Suprapubic skin (tissue), 4 donors: ENCODE data around the gene MEIOSIN. TPM values are rescaled to one million over a fixed set of nuclear protein-coding genes. Genes with fewer than 3 reads are reported as not detected.
A peak's percentile ranks its signal among the peaks of the same experiment; 100 is the strongest.

Experiments
- DNase-seq, 2 donors: peaks; one replicate each; pipeline ENCODE4 v3.0.0-alpha.2; 2019; ENCODE audit warnings: low spot score in 2 of 2
- H3K27ac ChIP-seq: fragments of 200-600 bp; sonication (generic); one replicate; pipeline ENCODE4 v1.5.1; 2019
- H3K27me3 ChIP-seq: fragments of 200-600 bp; sonication (generic); one replicate; pipeline ENCODE4 v1.5.1; 2019
- H3K36me3 ChIP-seq: fragments of 200-600 bp; sonication (generic); one replicate; pipeline ENCODE4 v1.5.1; 2019
- H3K4me1 ChIP-seq: fragments of 200-600 bp; sonication (generic); one replicate; pipeline ENCODE4 v1.5.1; 2019
- H3K4me3 ChIP-seq: fragments of 200-600 bp; sonication (generic); one replicate; pipeline ENCODE4 v1.5.1; 2019; ENCODE audit warnings: mild to moderate bottlenecking
- H3K9me3 ChIP-seq: fragments of 200-600 bp; sonication (generic); one replicate; pipeline ENCODE4 v1.5.1; 2019
- EP300 ChIP-seq: sonication (generic); formaldehyde crosslinking; IDR thresholded peaks from one replicate; pipeline ENCODE4 v1.6.1; 2017; ENCODE audit warnings: antibody characterized with exemption
- POLR2A ChIP-seq, 2 donors: fragments of 450-650 bp; IDR thresholded peaks; one replicate each; pipeline ENCODE4 v1.6.1; 2017; ENCODE audit warnings: antibody characterized with exemption in 2 of 2, mild to moderate bottlenecking in 2 of 2, moderate library complexity in 2 of 2
- POLR2AphosphoS5 ChIP-seq, 3 donors: sonication (generic); formaldehyde crosslinking; IDR thresholded peaks; one replicate each; pipeline ENCODE4 v1.6.1; 2017; ENCODE audit warnings: antibody characterized with exemption in 3 of 3
- WGBS: methylation state at CpG from one replicate; pipeline ENCODE4 v1.1.5; 2018; 5-methylcytosine and 5-hydroxymethylcytosine counted together
- total RNA-seq, 4 donors: library from RNA; depleted of rRNA; stranded (reverse); fragments of >200 nt; gene quantifications; one replicate each; pipeline ENCODE4 v1.1.0, GENCODE V29; 2016
- TF ChIP-seq, protein P1 (sequence below), 2 donors: fragments of 200-600 bp in 1 of 2; fragments of 450-650 bp in 1 of 2; sonication (generic) in 1 of 2; IDR thresholded peaks; one replicate each; pipeline ENCODE4 v1.5.1; 2016 to 2019; ENCODE audit warnings: antibody characterized with exemption in 2 of 2, mild to moderate bottlenecking in 1 of 2, moderate library complexity in 1 of 2

MEIOSIN gene
- total RNA-seq, 4 donors from 2014 or later = not detected

DNA sequence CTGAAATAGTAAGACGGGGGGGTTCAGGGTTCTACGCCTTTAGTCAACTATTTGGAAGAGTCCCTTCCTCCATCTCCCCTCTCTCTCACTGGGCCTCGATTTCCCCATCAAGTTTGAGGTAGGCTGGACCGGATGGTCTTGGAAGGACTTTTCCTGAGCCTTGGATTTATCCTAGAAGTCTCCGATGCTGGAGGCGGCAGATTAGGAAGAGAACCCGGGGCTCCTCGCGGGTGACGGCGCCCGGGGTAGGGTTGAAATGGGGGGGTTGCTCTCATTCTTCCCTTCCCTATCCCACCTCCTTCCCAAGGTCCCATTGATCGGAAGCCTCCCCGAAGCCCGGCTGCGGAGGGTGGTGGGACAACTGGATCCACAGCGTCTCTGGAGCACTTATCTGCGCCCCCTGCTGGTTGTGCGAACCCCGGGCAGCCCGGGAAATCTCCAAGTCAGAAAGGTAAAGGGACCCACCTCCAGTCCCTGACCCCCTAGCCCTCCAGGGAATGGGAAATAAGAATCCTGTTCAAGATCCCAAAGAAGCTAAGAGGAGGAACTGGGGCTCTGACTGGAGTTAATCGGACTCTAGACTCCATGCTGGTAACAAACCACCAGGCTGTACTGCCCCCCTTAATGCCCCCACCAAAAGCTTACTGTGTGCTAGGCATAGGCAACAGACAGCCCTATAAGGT lies 40.0 kb upstream of the MEIOSIN start:
- Histone ChIP-seq H3K9me3 (no peaks in the 10 kb centered on the region), H3K27ac (peak overlapping the region; percentile 90), H3K36me3 (peaks cover 16% of the 10 kb centered on the region), H3K27me3 (no peaks in the 10 kb centered on the region), H3K4me1 (peaks cover 26% of the 10 kb centered on the region), H3K4me3 (peak overlapping the region; percentile 73)
- 1% methylated on average over 11 of the region's 22 CpGs for WGBS
- no peak for TF ChIP-seq EP300
- TF ChIP-seq, protein P1, sequence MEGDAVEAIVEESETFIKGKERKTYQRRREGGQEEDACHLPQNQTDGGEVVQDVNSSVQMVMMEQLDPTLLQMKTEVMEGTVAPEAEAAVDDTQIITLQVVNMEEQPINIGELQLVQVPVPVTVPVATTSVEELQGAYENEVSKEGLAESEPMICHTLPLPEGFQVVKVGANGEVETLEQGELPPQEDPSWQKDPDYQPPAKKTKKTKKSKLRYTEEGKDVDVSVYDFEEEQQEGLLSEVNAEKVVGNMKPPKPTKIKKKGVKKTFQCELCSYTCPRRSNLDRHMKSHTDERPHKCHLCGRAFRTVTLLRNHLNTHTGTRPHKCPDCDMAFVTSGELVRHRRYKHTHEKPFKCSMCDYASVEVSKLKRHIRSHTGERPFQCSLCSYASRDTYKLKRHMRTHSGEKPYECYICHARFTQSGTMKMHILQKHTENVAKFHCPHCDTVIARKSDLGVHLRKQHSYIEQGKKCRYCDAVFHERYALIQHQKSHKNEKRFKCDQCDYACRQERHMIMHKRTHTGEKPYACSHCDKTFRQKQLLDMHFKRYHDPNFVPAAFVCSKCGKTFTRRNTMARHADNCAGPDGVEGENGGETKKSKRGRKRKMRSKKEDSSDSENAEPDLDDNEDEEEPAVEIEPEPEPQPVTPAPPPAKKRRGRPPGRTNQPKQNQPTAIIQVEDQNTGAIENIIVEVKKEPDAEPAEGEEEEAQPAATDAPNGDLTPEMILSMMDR (IDR thresholded peaks at IDR 0.05) = peak; percentile 64 to 92
- TF ChIP-seq POLR2A (IDR thresholded peaks at IDR 0.05) = no peak
- no peak for TF ChIP-seq POLR2AphosphoS5 (IDR thresholded peaks at IDR 0.05)
- peak; percentile 89 for DNase-seq

DNA sequence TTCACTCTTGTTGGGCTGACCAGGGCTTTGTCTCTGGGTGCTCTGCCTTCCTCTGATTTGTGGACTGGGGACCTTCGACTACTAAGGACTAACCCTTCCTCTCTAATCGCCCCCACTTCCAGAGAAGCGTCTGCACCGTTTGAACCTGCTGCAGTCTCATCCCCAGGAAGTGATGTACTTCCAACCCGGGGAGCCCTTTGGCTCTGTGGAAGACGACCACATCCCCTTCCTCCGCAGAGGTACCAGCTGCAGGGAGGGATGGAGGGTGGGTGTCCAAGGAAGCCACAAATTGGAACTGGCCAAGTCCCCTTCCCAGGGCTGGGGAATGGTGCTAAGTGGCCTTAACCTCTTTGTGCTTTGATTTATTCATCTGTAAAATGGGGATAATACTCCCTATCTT lies 31.6 kb upstream of the MEIOSIN start:
- Histone ChIP-seq H3K4me1 (no peaks in the 10 kb centered on the region), H3K27ac (no peak overlapping the region), H3K4me3 (no peak overlapping the region), H3K27me3 (no peaks in the 10 kb centered on the region), H3K36me3 (peaks cover 29% of the 10 kb centered on the region), H3K9me3 (no peaks in the 10 kb centered on the region)
- TF ChIP-seq POLR2AphosphoS5 (IDR thresholded peaks at IDR 0.05) (no peak), EP300 (no peak), POLR2A (IDR thresholded peaks at IDR 0.05) (no peak)
- TF ChIP-seq, protein P1 (IDR thresholded peaks at IDR 0.05) = no peak
- 76% methylated on average over 7 of the region's 7 CpGs for WGBS
- DNase-seq = no peak

DNA sequence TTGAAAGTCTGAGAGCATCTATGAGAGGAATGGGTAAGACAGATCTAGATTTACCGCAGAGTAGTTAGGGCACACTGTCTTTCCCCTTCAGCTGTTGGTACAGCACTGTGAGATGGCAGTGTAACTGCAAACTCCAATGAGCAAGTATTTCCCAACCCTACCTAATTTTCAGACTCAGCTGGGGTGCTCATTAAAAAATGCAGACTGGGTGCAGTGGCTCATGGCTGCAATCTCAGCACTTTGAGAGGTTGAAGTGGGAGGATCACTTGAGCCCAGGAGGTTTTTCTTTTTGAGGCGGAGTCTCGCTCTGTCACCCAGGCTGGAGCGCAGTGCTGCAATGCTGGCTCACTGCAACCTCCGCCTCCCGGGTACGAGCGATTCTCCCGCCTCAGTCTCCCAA lies 28.1 kb upstream of the MEIOSIN start:
- TF ChIP-seq, protein P1 (IDR thresholded peaks at IDR 0.05) = no peak
- TF ChIP-seq POLR2A (IDR thresholded peaks at IDR 0.05) (no peak), EP300 (no peak), POLR2AphosphoS5 (IDR thresholded peaks at IDR 0.05) (no peak)
- peaks cover 23% of the 10 kb centered on the region for H3K36me3 ChIP-seq
- no peaks in the 10 kb centered on the region for H3K27me3 ChIP-seq
- no peak for DNase-seq
- 93% methylated on average over 9 of the region's 9 CpGs for WGBS
- no peak overlapping the region for H3K4me3 ChIP-seq
- no peaks in the 10 kb centered on the region for H3K4me1 ChIP-seq
- H3K27ac ChIP-seq = no peak overlapping the region
- H3K9me3 ChIP-seq = no peaks in the 10 kb centered on the region

DNA sequence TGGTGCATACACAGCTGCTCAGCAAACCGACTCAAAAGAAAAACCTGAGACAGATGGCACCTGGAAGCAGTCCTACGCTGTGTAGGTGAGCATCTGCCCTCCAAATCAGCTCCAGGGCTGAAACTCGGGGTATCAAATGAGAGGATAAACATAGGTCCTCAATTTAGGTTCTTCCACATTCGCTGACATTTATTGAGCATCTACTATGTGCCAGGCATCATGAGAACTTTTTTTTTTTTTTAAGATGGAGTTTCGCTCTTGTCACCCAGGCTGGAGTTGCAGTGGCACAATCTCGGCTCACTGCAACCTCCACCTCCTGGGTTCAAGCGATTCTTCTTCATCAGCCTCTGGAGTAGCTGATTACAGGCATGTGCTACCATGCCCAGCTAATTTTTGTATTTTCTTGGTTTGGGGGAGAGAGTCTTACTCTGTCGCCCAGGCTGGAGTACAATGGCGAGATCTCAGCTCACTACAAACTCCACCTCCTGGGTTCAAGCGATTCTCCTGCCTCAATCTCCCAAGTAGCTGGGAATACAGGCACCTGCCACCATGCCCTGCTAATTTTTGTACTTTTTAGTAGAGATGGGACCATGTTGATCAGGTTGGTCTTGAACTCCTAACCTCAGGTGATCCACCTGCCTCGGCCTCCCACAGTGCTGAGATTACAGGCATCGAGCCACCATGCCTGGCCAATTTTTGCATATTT lies 27.4 kb upstream of the MEIOSIN start:
- no peaks in the 10 kb centered on the region for H3K4me1 ChIP-seq
- DNase-seq = no peak
- peaks cover 23% of the 10 kb centered on the region for H3K36me3 ChIP-seq
- no peaks in the 10 kb centered on the region for H3K27me3 ChIP-seq
- 96% methylated on average over 12 of the region's 12 CpGs for WGBS
- no peaks in the 10 kb centered on the region for H3K9me3 ChIP-seq
- TF ChIP-seq POLR2AphosphoS5 (IDR thresholded peaks at IDR 0.05) (no peak), EP300 (no peak), POLR2A (IDR thresholded peaks at IDR 0.05) (no peak)
- TF ChIP-seq, protein P1 (IDR thresholded peaks at IDR 0.05) = no peak
- H3K4me3 ChIP-seq = no peak overlapping the region
- no peak overlapping the region for H3K27ac ChIP-seq

DNA sequence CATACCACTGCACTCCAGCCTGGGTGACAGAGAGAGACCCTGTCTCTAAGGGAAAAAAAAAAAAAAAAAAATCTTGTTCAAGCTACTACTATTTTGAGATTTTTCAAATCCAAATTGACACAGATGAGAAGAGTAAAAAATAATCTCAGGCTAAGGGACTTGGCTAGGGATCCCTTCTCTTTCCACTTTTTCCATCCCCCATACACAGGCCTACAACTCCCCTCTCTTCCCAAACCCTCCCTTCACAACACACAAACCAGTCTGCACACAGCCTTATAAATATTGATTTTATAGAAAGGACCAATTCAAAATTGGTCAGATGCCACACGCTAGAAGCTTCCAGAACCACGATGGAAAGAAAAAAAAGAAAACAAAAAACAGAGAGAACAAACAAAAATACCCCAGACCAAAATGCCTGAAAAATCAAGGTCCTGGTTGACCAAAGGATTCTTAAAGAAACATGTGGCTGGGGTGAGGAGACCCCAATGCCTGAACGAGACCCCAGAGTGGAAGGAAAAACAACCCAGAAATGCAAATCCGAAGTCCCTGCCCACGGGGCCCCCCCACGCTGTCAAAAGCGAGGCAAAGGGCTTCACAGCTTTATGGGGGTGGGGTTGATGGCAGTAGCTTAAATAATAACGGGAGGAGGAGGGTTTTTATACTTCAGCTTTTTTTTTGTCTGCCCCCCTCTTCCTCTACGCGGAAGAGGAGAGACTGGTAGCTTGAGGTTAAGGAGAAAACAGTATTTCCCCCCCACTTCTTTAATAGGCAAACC lies 22.7 kb upstream of the MEIOSIN start:
- Histone ChIP-seq H3K4me1 (no peaks in the 10 kb centered on the region), H3K4me3 (no peak overlapping the region), H3K27ac (no peak overlapping the region), H3K27me3 (no peaks in the 10 kb centered on the region), H3K9me3 (no peaks in the 10 kb centered on the region), H3K36me3 (peaks cover 20% of the 10 kb centered on the region)
- TF ChIP-seq EP300 (no peak), POLR2A (IDR thresholded peaks at IDR 0.05) (no peak), POLR2AphosphoS5 (IDR thresholded peaks at IDR 0.05) (no peak)
- TF ChIP-seq, protein P1 (IDR thresholded peaks at IDR 0.05) = no peak
- DNase-seq = no peak
- 75% methylated on average over 10 of the region's 10 CpGs for WGBS
